COLO829 (cell line): ENCODE data around the gene GATA2.

Source experiments
- DNase-seq: peaks from one replicate; pipeline ENCODE4 v3.0.0; 2012; ENCODE audit warnings: low spot score

GATA2 gene

GRCh38 chr3:128455786-128456748, 36.9 kb downstream of the GATA2 start:
- DNase-seq, result no peak

GRCh38 chr3:128455116-128455515, 37.9 kb downstream of the GATA2 start:
- DNase-seq, result no peak

GRCh38 chr3:128454310-128454618, 38.7 kb downstream of the GATA2 start:
- DNase-seq, result no peak

- DNase-seq, result no peak
Observed at GRCh38 chr3:128453501-128454309, 39.3 kb downstream of the GATA2 start.

GRCh38 chr3:128452678-128453275, 40.2 kb downstream of the GATA2 start:
- no peak for DNase-seq

- DNase-seq, result no peak
Observed at GRCh38 chr3:128452120-128452519, 40.9 kb downstream of the GATA2 start.

- no peak for DNase-seq
Observed at GRCh38 chr3:128449111-128449638, 43.8 kb downstream of the GATA2 start.

GRCh38 chr3:128448491-128448890, 44.5 kb downstream of the GATA2 start:
- DNase-seq, result no peak

- DNase-seq, result no peak
Observed at GRCh38 chr3:128447561-128448013, 45.4 kb downstream of the GATA2 start.

GRCh38 chr3:128446821-128447220, 46.2 kb downstream of the GATA2 start:
- no peak for DNase-seq

- no peak for DNase-seq
Observed at GRCh38 chr3:128445357-128445756, 47.6 kb downstream of the GATA2 start.

GRCh38 chr3:128443771-128444170, 49.2 kb downstream of the GATA2 start:
- no peak for DNase-seq

- DNase-seq, result no peak
Observed at GRCh38 chr3:128442949-128443348, 50.1 kb downstream of the GATA2 start.

- no peak for DNase-seq
Observed at GRCh38 chr3:128442070-128442469, 50.9 kb downstream of the GATA2 start.

- DNase-seq, result no peak
Observed at GRCh38 chr3:128439226-128439625, 53.8 kb downstream of the GATA2 start.

- DNase-seq, result no peak
Observed at GRCh38 chr3:128438488-128439072, 54.4 kb downstream of the GATA2 start.

- DNase-seq, result no peak
Observed at GRCh38 chr3:128436214-128436613, 56.8 kb downstream of the GATA2 start.

GRCh38 chr3:128435561-128435960, 57.4 kb downstream of the GATA2 start:
- no peak for DNase-seq

GRCh38 chr3:128435058-128435457, 57.9 kb downstream of the GATA2 start:
- DNase-seq, result no peak

GRCh38 chr3:128434524-128434923, 58.5 kb downstream of the GATA2 start:
- no peak for DNase-seq

- no peak for DNase-seq
Observed at GRCh38 chr3:128433837-128434165, 59.2 kb downstream of the GATA2 start.
